ENCODE results near the gene MEX3D. TPM values are rescaled to one million over a fixed set of nuclear protein-coding genes. Genes with fewer than 3 reads are reported as not detected.

MEX3D gene
- total and polyA plus RNA-seq, 12 donors: 1.8 to 9.4 (median 7.6) TPM

DNA sequence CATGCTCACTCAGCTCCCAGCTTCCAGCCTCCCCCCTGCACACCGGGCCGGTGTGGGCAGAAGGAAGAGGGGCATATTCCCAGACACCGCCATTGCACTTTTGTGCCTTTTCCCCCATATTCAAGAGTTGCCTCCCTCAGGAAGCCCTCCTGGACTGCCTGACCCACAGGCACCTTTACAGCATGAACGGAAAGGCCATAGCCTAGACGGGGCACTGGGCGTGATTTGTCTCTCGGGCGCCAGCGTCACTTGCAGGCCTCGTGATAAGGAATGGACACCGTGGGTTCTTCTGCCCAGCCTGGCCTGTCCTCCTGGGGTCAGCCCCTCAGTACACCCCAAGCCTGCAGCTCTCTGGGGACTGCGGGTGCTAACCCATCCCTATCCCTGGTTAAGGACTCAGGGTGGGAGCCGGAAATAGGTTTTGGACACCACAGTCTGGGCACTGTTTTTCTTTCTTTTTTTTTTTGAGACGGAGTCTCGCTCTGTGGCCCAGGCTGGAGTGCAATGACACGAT lies 38.1 kb upstream of the MEX3D start:
- DNase-seq: no peak
- TF ChIP-seq, protein P1, sequence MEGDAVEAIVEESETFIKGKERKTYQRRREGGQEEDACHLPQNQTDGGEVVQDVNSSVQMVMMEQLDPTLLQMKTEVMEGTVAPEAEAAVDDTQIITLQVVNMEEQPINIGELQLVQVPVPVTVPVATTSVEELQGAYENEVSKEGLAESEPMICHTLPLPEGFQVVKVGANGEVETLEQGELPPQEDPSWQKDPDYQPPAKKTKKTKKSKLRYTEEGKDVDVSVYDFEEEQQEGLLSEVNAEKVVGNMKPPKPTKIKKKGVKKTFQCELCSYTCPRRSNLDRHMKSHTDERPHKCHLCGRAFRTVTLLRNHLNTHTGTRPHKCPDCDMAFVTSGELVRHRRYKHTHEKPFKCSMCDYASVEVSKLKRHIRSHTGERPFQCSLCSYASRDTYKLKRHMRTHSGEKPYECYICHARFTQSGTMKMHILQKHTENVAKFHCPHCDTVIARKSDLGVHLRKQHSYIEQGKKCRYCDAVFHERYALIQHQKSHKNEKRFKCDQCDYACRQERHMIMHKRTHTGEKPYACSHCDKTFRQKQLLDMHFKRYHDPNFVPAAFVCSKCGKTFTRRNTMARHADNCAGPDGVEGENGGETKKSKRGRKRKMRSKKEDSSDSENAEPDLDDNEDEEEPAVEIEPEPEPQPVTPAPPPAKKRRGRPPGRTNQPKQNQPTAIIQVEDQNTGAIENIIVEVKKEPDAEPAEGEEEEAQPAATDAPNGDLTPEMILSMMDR (IDR thresholded peaks at IDR 0.05): no peak
- WGBS, 2 donors: 13 to 18% methylated on average over 16 of the region's 16 CpGs
- Histone ChIP-seq H3K4me1 (peaks cover 12 to 49% (median 35%) of the 10 kb centered on the region in 9 donors), H3K4me3 (peak overlapping the region; percentile 23 to 100 (median 94)), H3K36me3 (peaks cover 0 to 29% (median 6%) of the 10 kb centered on the region in 9 donors), H3K27me3 (no peaks in the 10 kb centered on the region), H3K9me3 (no peaks in the 10 kb centered on the region), H3K27ac (peak overlapping the region; percentile 88 to 100 (median 97))
- intact Hi-C loops (cut with DNase I): loop anchor here in 9 of 10 donors (2.0 to 10.0 kb wide), 6 partner anchors 41 to 159 kb away; partner anchors contain the start of gene TCF3 (in 6 of the 9)
- ATAC-seq: peak in 3 of 8 donors; percentile 1 to 15 (median 1)

DNA sequence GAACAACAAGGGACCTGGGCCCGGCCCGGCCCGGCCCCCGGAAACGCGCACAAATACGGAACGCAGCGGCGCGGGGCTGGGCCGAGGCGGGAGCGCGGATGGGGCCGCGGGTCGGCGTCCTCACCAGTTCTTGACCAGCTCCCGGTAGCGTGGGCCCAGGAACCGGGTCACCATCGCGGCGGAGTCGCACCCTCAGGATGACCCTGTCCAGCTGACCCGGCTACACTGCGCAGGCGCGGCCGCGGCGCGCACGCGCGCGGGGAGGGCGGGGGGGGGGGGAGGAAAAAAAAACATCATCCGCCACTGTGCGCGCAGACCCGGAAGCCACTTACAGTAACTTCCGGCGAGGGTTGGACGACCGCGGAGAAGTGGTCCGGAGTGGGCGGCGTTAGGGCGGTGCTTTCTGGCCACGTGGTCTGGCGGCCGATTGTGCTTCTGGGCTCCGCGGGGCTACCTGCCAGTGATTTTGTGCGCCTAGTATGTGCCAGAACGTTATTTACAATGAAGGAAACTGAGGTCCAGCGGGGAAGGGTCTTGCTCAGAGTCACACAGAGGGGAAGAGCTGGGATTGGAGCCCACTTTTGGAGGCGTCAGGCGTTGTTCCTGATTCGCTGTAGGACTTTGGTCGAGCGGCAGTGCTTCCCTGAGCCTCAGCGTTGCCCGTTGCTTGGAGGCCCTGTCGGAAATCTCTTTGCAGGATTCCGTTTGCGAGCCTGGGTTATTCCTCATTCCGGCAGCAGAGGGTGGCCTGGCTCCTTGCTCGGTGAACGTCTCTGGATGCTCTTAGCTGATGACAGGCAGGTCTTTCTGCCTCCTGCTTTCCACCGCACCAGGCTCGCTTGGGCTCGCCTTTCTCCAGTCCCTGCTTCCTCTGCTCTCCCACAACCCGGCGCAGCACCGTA lies 37.4 kb upstream of the MEX3D start, which contains the start of gene UQCR11:
TSS of gene UQCR11 (minus strand) at position 227 of the 902 bp plus-strand sequence. CDS start at position 174, 53 bp downstream.
- TF ChIP-seq, protein P1 (IDR thresholded peaks at IDR 0.05): peak; percentile 20 to 76 (median 59)
- Histone ChIP-seq H3K4me1 (peaks cover 12 to 49% (median 35%) of the 10 kb centered on the region in 9 donors), H3K27me3 (no peaks in the 10 kb centered on the region), H3K27ac (peak within 1 kb of the TSS; percentile 88 to 100 (median 97)), H3K36me3 (peaks cover 0 to 25% (median 6%) of the 10 kb centered on the region in 9 donors), H3K4me3 (peak within 1 kb of the TSS; percentile 92 to 100 (median 96)), H3K9me3 (no peaks in the 10 kb centered on the region)
- intact Hi-C loops (cut with DNase I): loop anchor here in 9 of 10 donors (1.0 to 10.0 kb wide), 8 partner anchors 12 to 159 kb away; partner anchors contain the start of gene TCF3 (in 6 of the 9)
- DNase-seq (peak; percentile 94 to 96), ATAC-seq (peak; percentile 94 to 98 (median 97))
- WGBS, 2 donors: 0% methylated on average over 66 to 79 of the region's 79 CpGs

- Histone ChIP-seq H3K36me3 (peaks cover 0 to 41% (median 21%) of the 10 kb centered on the region in 9 donors), H3K27me3 (no peaks in the 10 kb centered on the region), H3K4me1 (peaks cover 12 to 38% (median 32%) of the 10 kb centered on the region in 9 donors), H3K27ac (no peak overlapping the region), H3K4me3 (no peak overlapping the region), H3K9me3 (no peaks in the 10 kb centered on the region)
- TF ChIP-seq, protein P1 (IDR thresholded peaks at IDR 0.05): no peak
- 93 to 94% methylated on average over 21 of the region's 21 CpGs for WGBS, 2 donors
- ATAC-seq (no peak), DNase-seq (no peak)
- intact Hi-C loops (cut with DNase I): loop anchor here in 2 of 10 donors (10.0 kb wide), 2 partner anchors 53 to 163 kb away; partner anchors contain the start of gene TCF3 (in 1 of the 2)
Measured at GRCh38 chr19:1602091-1602707, 34.1 kb upstream of the MEX3D start.

All from heart right ventricle (tissue), 16 donors.